Left renal pelvis (tissue), 4 donors: ENCODE data around the gene FES. TPM values are rescaled to one million over a fixed set of nuclear protein-coding genes. Genes with fewer than 3 reads are reported as not detected.

Experiments
- polyA plus RNA-seq, 4 donors: library from polyadenylated mRNA; unstranded; fragments of 120-200 nt; gene quantifications; one replicate each; pipeline ENCODE4 v1.2.1, GENCODE V29; 2013; ENCODE audit not compliant: insufficient read length in 4 of 4

FES gene
- polyA plus RNA-seq, 4 donors = 9.4 to 23.0 (median 17.3) TPM

Other genes with a start within 250 kb of the FES start
- 10 to 100 TPM in 3 of 4 donors, 1 to 10 TPM in 1; 7.2 to 14.8 (median 11.7) TPM for gene BLM, start 167.2 kb upstream of the FES start, polyA plus RNA-seq
- gene FURIN, start 15.9 kb upstream of the FES start, polyA plus RNA-seq = 10 to 100 TPM; 40.6 to 50.6 (median 44.7) TPM
- 10 to 100 TPM; 41.1 to 64.7 (median 54.2) TPM for gene MAN2A2, start 18.8 kb downstream of the FES start, polyA plus RNA-seq
- 10 to 100 TPM in 3 of 4 donors, 1 to 10 TPM in 1; 9.9 to 16.4 (median 15.2) TPM for gene HDDC3, start 48.0 kb downstream of the FES start, polyA plus RNA-seq
- gene UNC45A, start 50.8 kb downstream of the FES start, polyA plus RNA-seq = 10 to 100 TPM; 44.9 to 75.4 (median 63.6) TPM
- gene RCCD1, start 70.4 kb downstream of the FES start, polyA plus RNA-seq = 10 to 100 TPM; 13.5 to 20.4 (median 14.9) TPM
- gene PRC1, start 110.0 kb downstream of the FES start, polyA plus RNA-seq = 10 to 100 TPM; 68.1 to 80.8 (median 79.9) TPM
- 10 to 100 TPM; 15.5 to 22.3 (median 18.9) TPM for gene VPS33B, start 138.1 kb downstream of the FES start, polyA plus RNA-seq
- gene SV2B, start 215.8 kb downstream of the FES start, polyA plus RNA-seq = 1 to 10 TPM in 1 of 4 donors, under 1 TPM in 3; 0.79 to 1.3 (median 0.87) TPM